GM12801 (cell line): Measurements from ENCODE around the gene BTBD10.

Experiments used
- TF ChIP-seq, protein P1 (sequence below): IDR thresholded peaks from one replicate; pipeline ENCODE4 v1.5.1; 2011; ENCODE audit warnings: control low read depth; ENCODE audit not compliant: insufficient read length; ENCODE audit errors: extremely low read depth

Gene BTBD10

DNA sequence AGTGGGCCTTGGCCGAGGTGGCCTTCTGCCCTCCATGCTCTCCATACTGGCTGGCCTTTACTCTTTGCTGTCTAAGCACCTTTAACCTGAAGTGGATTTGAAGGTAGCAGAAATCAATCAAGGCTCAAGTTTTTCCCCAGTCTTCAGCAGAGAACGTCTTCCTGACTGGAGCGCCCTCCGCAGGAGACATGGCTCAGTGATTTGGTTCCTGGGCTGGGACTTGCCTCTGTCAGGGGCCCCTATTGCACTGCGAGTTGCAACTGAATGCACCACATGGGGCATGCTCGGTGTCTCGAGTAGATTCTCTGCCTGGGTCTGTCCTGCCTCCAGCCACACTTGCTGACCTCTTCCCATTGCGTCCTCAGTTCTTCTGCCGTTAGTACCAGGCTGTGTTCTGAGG lies 105.8 kb downstream of the BTBD10 start:
- TF ChIP-seq, protein P1, sequence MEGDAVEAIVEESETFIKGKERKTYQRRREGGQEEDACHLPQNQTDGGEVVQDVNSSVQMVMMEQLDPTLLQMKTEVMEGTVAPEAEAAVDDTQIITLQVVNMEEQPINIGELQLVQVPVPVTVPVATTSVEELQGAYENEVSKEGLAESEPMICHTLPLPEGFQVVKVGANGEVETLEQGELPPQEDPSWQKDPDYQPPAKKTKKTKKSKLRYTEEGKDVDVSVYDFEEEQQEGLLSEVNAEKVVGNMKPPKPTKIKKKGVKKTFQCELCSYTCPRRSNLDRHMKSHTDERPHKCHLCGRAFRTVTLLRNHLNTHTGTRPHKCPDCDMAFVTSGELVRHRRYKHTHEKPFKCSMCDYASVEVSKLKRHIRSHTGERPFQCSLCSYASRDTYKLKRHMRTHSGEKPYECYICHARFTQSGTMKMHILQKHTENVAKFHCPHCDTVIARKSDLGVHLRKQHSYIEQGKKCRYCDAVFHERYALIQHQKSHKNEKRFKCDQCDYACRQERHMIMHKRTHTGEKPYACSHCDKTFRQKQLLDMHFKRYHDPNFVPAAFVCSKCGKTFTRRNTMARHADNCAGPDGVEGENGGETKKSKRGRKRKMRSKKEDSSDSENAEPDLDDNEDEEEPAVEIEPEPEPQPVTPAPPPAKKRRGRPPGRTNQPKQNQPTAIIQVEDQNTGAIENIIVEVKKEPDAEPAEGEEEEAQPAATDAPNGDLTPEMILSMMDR: no peak

DNA sequence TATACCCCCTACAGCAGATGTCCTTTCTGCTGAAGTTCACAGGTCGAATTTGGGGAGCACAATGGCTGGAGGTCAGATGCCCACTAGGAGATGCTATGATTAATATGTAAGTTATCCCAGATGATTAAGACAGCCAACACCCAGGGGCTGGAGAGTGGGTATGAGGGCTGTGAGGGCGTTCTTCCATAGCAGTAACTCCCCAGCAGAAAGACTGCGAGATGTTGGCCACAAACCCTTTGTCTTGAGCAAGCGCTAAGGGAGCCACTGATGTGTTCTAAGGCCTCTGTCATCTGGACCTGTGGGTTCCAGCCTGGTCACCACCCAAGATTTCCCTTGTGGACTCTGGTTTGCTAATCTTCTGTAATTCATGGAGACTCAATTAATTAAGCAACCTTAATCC lies 107.8 kb downstream of the BTBD10 start:
- TF ChIP-seq, protein P1: no peak

DNA sequence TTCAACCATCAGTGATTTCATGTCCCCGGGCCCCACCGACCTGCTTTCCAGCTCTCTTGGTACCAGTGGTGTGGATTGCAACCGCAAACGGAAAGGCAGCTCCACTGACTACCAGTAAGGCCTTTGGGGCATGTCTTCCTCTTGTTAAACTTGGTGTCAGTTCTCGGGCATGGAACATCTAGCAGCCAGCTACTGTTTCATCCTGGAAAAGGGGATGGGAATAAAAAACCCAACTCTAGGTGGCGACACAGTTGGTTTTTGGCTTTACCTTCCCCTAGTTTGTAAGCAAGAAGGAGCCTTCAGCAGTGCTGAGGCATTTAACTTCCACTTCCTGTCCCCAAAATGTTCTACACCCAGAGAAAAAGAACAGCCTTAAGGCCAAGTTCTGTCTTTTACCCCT lies 108.7 kb downstream of the BTBD10 start:
- TF ChIP-seq, protein P1: no peak

DNA sequence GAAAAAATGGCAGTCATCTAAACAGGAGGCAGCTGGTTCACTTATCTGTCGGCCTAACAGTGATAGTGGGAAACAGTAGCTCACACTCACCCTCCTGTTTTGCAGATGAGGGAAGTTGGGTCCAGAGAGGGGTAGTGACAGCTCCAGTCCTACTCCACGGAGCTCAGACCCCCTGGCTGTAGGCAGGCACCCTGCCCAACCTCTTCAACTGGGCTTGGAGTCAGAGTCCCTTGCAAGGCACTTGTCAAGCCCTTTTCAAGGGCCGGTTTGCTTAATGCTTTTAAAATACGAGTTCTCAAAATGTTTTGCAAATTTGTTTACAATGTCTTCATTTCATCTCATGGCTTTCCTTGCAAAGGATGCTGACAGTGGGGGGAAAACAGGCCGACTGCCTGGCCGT lies 110.3 kb downstream of the BTBD10 start:
- TF ChIP-seq, protein P1: no peak

DNA sequence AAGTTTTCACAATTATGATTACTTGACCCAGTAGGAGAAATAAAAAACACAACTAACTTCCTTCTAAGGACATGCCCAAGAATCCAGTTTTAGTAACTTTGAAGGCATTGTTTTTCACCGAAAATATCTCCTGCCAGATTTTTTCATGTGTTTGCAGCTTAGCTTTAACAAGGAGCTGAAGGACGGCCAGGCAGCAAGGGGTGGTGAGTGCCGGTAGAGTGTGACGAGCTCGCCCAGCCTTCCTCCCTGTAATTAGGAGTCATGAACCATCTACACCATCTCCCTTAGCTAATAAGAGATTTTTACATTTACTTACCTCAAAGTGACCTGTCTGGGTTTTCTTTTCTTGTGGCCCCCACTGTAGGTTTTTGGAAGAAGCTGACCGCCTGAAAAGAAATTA lies 113.4 kb downstream of the BTBD10 start:
- TF ChIP-seq, protein P1: no peak

DNA sequence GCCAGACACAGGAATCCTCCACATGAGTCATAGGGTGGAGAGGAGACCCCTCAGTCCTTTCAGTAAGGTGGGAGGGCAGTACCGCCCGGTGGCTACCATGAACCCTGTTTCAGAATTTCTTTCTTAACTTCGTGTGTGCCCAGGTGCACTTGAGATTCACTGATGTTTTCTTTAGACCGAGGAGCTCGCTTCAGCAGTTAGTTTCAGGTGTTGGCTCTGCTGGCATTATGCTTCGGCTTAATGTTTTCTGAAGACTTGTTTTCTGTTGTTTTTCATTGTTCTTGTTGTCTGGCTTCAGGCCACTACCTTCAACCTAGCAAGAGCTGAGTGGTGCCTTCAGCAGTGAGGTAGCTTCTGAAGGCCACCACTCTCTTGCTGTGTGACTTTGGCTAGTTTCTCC lies 114.0 kb downstream of the BTBD10 start:
- TF ChIP-seq, protein P1: no peak

DNA sequence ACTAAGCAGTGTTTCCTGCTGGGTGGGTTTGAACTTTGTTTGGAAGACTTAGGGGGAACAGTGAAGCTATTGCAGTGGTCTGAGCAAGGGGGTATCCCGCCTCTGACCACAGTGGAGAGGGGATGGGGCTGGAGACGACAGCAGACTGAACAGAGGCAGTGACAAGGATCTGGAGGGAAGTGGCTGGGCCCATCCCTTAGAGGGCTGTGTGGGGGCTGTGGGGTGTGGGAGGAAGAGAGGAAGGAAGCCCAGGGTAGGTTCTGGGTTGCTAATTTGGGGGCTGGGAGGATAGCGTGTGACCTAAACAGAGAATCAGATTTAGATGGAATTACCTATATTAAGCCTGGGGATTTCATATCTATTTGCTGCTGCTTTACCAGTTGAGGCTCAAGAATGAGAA lies 114.7 kb downstream of the BTBD10 start:
- TF ChIP-seq, protein P1: no peak

DNA sequence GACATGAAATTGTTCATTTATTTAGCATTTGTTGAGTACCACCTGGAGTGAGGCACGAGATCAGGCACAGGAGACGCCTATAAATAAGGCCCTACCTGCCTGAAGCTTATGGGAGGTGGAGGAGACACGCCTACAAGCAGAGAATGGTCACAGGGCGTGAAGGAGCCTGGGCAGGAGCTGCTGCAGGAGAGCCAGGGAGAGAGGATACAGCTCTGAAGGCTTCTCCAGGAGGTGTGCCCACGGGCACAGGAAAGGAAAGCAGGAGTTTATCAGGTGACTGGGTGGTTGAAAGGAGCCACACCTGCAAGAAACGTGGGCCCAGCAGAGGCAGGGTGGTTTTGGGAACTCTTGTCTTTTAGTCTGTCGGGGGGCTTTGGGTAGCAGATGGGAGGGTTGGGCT lies 115.1 kb downstream of the BTBD10 start:
- TF ChIP-seq, protein P1: no peak
